GM18498 (cell line): ENCODE measurements around the gene ASTN1.

Experiments used
- ATAC-seq: cut with Tn5 transposase; IDR thresholded peaks from one replicate; pipeline ENCODE4 v1.9.1; 2021; ENCODE audit warnings: mild to moderate bottlenecking, moderate library complexity; ENCODE audit not compliant: unreplicated experiment

The ASTN1 gene

GRCh38 chr1:176934370-176934769 is 230.1 kb downstream of the ASTN1 start:
- ATAC-seq, result no peak

GRCh38 chr1:176932114-176933104 is 232.1 kb downstream of the ASTN1 start:
- no peak for ATAC-seq

GRCh38 chr1:176931526-176931925 is 233.0 kb downstream of the ASTN1 start:
- ATAC-seq, result no peak

GRCh38 chr1:176926330-176927086 is 238.0 kb downstream of the ASTN1 start:
- no peak for ATAC-seq

GRCh38 chr1:176925223-176925622 is 239.3 kb downstream of the ASTN1 start:
- no peak for ATAC-seq

- ATAC-seq, result no peak
These were observed 241.2 kb downstream of the ASTN1 start for GRCh38 chr1:176923283-176923682.

- no peak for ATAC-seq
These were observed 244.8 kb downstream of the ASTN1 start for GRCh38 chr1:176919386-176920378.

GRCh38 chr1:176905648-176906047 is 258.9 kb downstream of the ASTN1 start:
- no peak for ATAC-seq

- ATAC-seq, result no peak
These were observed 260.3 kb downstream of the ASTN1 start for GRCh38 chr1:176904057-176904751.

GRCh38 chr1:176903474-176903873 is 261.0 kb downstream of the ASTN1 start:
- no peak for ATAC-seq

- ATAC-seq, result no peak
These were observed 265.2 kb downstream of the ASTN1 start for GRCh38 chr1:176899321-176899720.

GRCh38 chr1:176897350-176898236 is 266.9 kb downstream of the ASTN1 start:
- ATAC-seq, result peak; percentile 66

- no peak for ATAC-seq
These were observed 268.3 kb downstream of the ASTN1 start for GRCh38 chr1:176896216-176896615.

- ATAC-seq, result no peak
These were observed 270.1 kb downstream of the ASTN1 start for GRCh38 chr1:176894450-176894849.

- ATAC-seq, result no peak
These were observed 270.7 kb downstream of the ASTN1 start for GRCh38 chr1:176893625-176894352.

GRCh38 chr1:176888471-176889032 is 276.0 kb downstream of the ASTN1 start:
- no peak for ATAC-seq

- ATAC-seq, result no peak
These were observed 278.8 kb downstream of the ASTN1 start for GRCh38 chr1:176885751-176886150.

- no peak for ATAC-seq
These were observed 279.2 kb downstream of the ASTN1 start for GRCh38 chr1:176885341-176885740.
